Right lobe of liver (tissue), 6 donors: ENCODE data around the gene ANKRD33. TPM values are rescaled to one million over a fixed set of nuclear protein-coding genes. Genes with fewer than 3 reads are reported as not detected.

ENCODE experiments used
- ATAC-seq, 4 donors: fragments of 200-7000 bp; cut with Tn5 transposase; one replicate each; pipeline ENCODE4 v1.9.1; 2020; ENCODE audit warnings: mild to moderate bottlenecking in 4 of 4, moderate library complexity in 4 of 4
- DNase-seq, 3 donors: peaks; one replicate each; pipeline ENCODE4 v3.0.0-alpha.2; 2020
- H3K27ac ChIP-seq, 3 donors: fragments of 200-600 bp; one replicate each; pipeline ENCODE4 v1.8.0; 2022
- H3K27me3 ChIP-seq, 2 donors: fragments of 200-600 bp; one replicate each; pipeline ENCODE4 v1.8.0; 2022
- H3K36me3 ChIP-seq, 4 donors: fragments of 200-600 bp; sonication (generic) in 1 of 4; one replicate each; pipeline versions ENCODE4 v1.5.1 to v1.8.0; 2017 to 2022; ENCODE audit warnings: control low read depth in 1 of 4
- H3K4me1 ChIP-seq, 4 donors: fragments of 200-600 bp; sonication (generic) in 1 of 4; one replicate each; pipeline versions ENCODE4 v1.5.1 to v1.8.0; 2017 to 2022; ENCODE audit warnings: control low read depth in 1 of 4
- H3K4me3 ChIP-seq, 3 donors: fragments of 200-600 bp; one replicate each; pipeline ENCODE4 v1.8.0; 2022
- H3K9me3 ChIP-seq, 4 donors: fragments of 200-600 bp; sonication (generic) in 1 of 4; one replicate each; pipeline versions ENCODE4 v1.5.1 to v1.8.0; 2017 to 2022; ENCODE audit warnings: control low read depth in 1 of 4
- CTCF ChIP-seq, 4 donors: fragments of 200-600 bp in 3 of 4; fragments of 450-650 bp in 1 of 4; IDR thresholded peaks; one replicate each; pipeline versions ENCODE4 v1.5.1 to v1.8.0; 2016 to 2022; ENCODE audit warnings: antibody characterized with exemption in 4 of 4, mild to moderate bottlenecking in 2 of 4
- POLR2A ChIP-seq: fragments of 450-650 bp; IDR thresholded peaks from one replicate; pipeline ENCODE4 v1.6.1; 2017; ENCODE audit warnings: antibody characterized with exemption, mild to moderate bottlenecking
- WGBS: methylation state at CpG from one replicate; pipeline ENCODE4 v1.1.6; 2018; ENCODE audit warnings: low coverage, low lambda C conversion rate; ENCODE audit not compliant: insufficient coverage; ENCODE audit errors: missing lambda C conversion rate; 5-methylcytosine and 5-hydroxymethylcytosine counted together
- intact Hi-C, 2 donors: fragments of 100-400 bp; cut with DNase I; formaldehyde crosslinking; loops; one replicate each; pipeline versions ENCODE4 v1.11.2 to v1.14.1; 2022
- total RNA-seq, 6 experiments: library from RNA; depleted of rRNA in 2 of 6; stranded (reverse); fragments of >200 nt in 2 of 6; fragmentation: NEBNext Ultra II Directional in 3 of 6; extraction: Animal tissue kit (Norgen Biotek cat#: 25700) in 3 of 6; gene quantifications; one replicate each; pipeline versions ENCODE4 v1.1.0 to v1.2.4, GENCODE V29; 2016 to 2023
- donor health status: DM: no; HTN: yes; CAD: no.
- donor health status: DM: no; HTN: no; CAD: no.
- donor health status: DM: no; HTN: no; CAD: no.
- donor health status: DM: no; HTN: yes; CAD: no.
- donor health status: DM: no; HTN: yes; CAD: no.

The ANKRD33 gene
- total RNA-seq, 6 experiments from 2014 or later: 1.1 to 10.5 (median 2.1) TPM; not detected in 3

GRCh38 chr12:51850081-51850964 is 37.6 kb upstream of the ANKRD33 start:
- ATAC-seq (no peak), DNase-seq (no peak)
- Histone ChIP-seq H3K36me3 (no peaks in the 10 kb centered on the region), H3K9me3 (no peaks in the 10 kb centered on the region), H3K27me3 (peaks cover 0 to 10% of the 10 kb centered on the region in 2 donors), H3K4me3 (peak overlapping the region in 1 of 3 donors; percentile 51), H3K27ac (no peak overlapping the region), H3K4me1 (peaks cover 0 to 11% (median 5%) of the 10 kb centered on the region in 4 donors)
- 79% methylated on average over 8 of the region's 8 CpGs for WGBS
- TF ChIP-seq POLR2A (no peak), CTCF (IDR thresholded peaks at IDR 0.05) (no peak)
- intact Hi-C loops: no loop called here

GRCh38 chr12:51850965-51851299 is 37.0 kb upstream of the ANKRD33 start:
- Histone ChIP-seq H3K27me3 (peaks cover 0 to 10% of the 10 kb centered on the region in 2 donors), H3K4me3 (no peak overlapping the region)

GRCh38 chr12:51851413-51852124 is 36.3 kb upstream of the ANKRD33 start:
- intact Hi-C loops: no loop called here
- no peak for DNase-seq
- Histone ChIP-seq H3K4me3 (no peak overlapping the region), H3K9me3 (no peaks in the 10 kb centered on the region), H3K36me3 (no peaks in the 10 kb centered on the region), H3K4me1 (peaks cover 0 to 11% (median 5%) of the 10 kb centered on the region in 4 donors), H3K27me3 (peaks cover 0 to 10% of the 10 kb centered on the region in 2 donors), H3K27ac (no peak overlapping the region)
- TF ChIP-seq POLR2A (no peak), CTCF (IDR thresholded peaks at IDR 0.05) (no peak)
- 51% methylated on average over 7 of the region's 8 CpGs for whole genome bisulfite sequencing
- no peak for ATAC-seq

More at GRCh38 chr12:51850965-51851299, 37.0 kb upstream of the ANKRD33 start:
- no peak for ATAC-seq
- H3K9me3 ChIP-seq: no peaks in the 10 kb centered on the region
- no peaks in the 10 kb centered on the region for H3K36me3 ChIP-seq
- peaks cover 0 to 11% (median 5%) of the 10 kb centered on the region in 4 donors for H3K4me1 ChIP-seq
- TF ChIP-seq POLR2A (no peak), CTCF (IDR thresholded peaks at IDR 0.05) (no peak)
- no peak for DNase-seq
- WGBS: 100% methylated on average over 1 of the region's 4 CpGs
- intact Hi-C loops: no loop called here
- H3K27ac ChIP-seq: no peak overlapping the region

- H3K27me3 ChIP-seq: peaks cover 0 to 4% of the 10 kb centered on the region in 2 donors
- 87% methylated on average over 5 of the region's 5 CpGs for WGBS
- H3K4me3 ChIP-seq: no peak overlapping the region
- DNase-seq (no peak), ATAC-seq (no peak)
- no peaks in the 10 kb centered on the region for H3K9me3 ChIP-seq
- intact Hi-C loops: no loop called here
- no peak for TF ChIP-seq POLR2A
- TF ChIP-seq CTCF (IDR thresholded peaks at IDR 0.05): no peak
- no peaks in the 10 kb centered on the region for H3K36me3 ChIP-seq
- peaks cover 0 to 6% (median 1%) of the 10 kb centered on the region in 4 donors for H3K4me1 ChIP-seq
- no peak overlapping the region for H3K27ac ChIP-seq
These were observed 35.3 kb upstream of the ANKRD33 start for GRCh38 chr12:51852404-51853137.
